ENCODE data around the gene RFX8. TPM values are rescaled to one million over a fixed set of nuclear protein-coding genes. Genes with fewer than 3 reads are reported as not detected.

The RFX8 gene
- total RNA-seq, 2 donors from 2014 or later: 0.14 to 0.85 TPM

GRCh38 chr2:101428422-101429176, 46.3 kb downstream of the RFX8 start:
- Histone ChIP-seq H3K9me3 (no peaks in the 10 kb centered on the region), H3K4me1 (ENCODE audit: control insufficient read depth in 1 of 2, low read depth in 2 of 2) (no peaks in the 10 kb centered on the region), H3K36me3 (no peaks in the 10 kb centered on the region), H3K4me3 (no peak overlapping the region), H3K27ac (no peak overlapping the region), H3K27me3 (replicated peaks; ENCODE audit: insufficient read depth) (no peaks in the 10 kb centered on the region)
- TF ChIP-seq CTCF (IDR thresholded peaks at IDR 0.05): no peak
- no peak for ATAC-seq (ENCODE audit: insufficient number of reproducible peaks, low FRiP score, low read depth)
- DNase-seq (ENCODE audit: low spot score): no peak

GRCh38 chr2:101427743-101428142, 47.2 kb downstream of the RFX8 start:
- H3K27ac ChIP-seq: no peak overlapping the region
- ATAC-seq (ENCODE audit: insufficient number of reproducible peaks, low FRiP score, low read depth): no peak
- DNase-seq (ENCODE audit: low spot score): no peak
- no peaks in the 10 kb centered on the region for H3K4me1 ChIP-seq (ENCODE audit: control insufficient read depth in 1 of 2, low read depth in 2 of 2)
- no peak for TF ChIP-seq CTCF (IDR thresholded peaks at IDR 0.05)
- no peaks in the 10 kb centered on the region for H3K27me3 ChIP-seq (replicated peaks; ENCODE audit: insufficient read depth)
- no peaks in the 10 kb centered on the region for H3K9me3 ChIP-seq
- H3K36me3 ChIP-seq: no peaks in the 10 kb centered on the region
- no peak overlapping the region for H3K4me3 ChIP-seq

GRCh38 chr2:101427240-101427639, 47.7 kb downstream of the RFX8 start:
- no peaks in the 10 kb centered on the region for H3K9me3 ChIP-seq
- no peaks in the 10 kb centered on the region for H3K4me1 ChIP-seq (ENCODE audit: control insufficient read depth in 1 of 2, low read depth in 2 of 2)
- no peak overlapping the region for H3K4me3 ChIP-seq
- ATAC-seq (ENCODE audit: insufficient number of reproducible peaks, low FRiP score, low read depth) (no peak), DNase-seq (ENCODE audit: low spot score) (no peak)
- no peaks in the 10 kb centered on the region for H3K36me3 ChIP-seq
- no peak overlapping the region for H3K27ac ChIP-seq
- TF ChIP-seq CTCF (IDR thresholded peaks at IDR 0.05): no peak
- no peaks in the 10 kb centered on the region for H3K27me3 ChIP-seq (replicated peaks; ENCODE audit: insufficient read depth)

GRCh38 chr2:101426822-101427221, 48.1 kb downstream of the RFX8 start:
- H3K4me1 ChIP-seq (ENCODE audit: control insufficient read depth in 1 of 2, low read depth in 2 of 2): no peaks in the 10 kb centered on the region
- H3K27ac ChIP-seq: no peak overlapping the region
- no peak overlapping the region for H3K4me3 ChIP-seq
- H3K27me3 ChIP-seq (replicated peaks; ENCODE audit: insufficient read depth): no peaks in the 10 kb centered on the region
- DNase-seq (ENCODE audit: low spot score): no peak
- H3K9me3 ChIP-seq: no peaks in the 10 kb centered on the region
- no peaks in the 10 kb centered on the region for H3K36me3 ChIP-seq
- ATAC-seq (ENCODE audit: insufficient number of reproducible peaks, low FRiP score, low read depth): no peak
- TF ChIP-seq CTCF (IDR thresholded peaks at IDR 0.05): no peak

- no peaks in the 10 kb centered on the region for H3K36me3 ChIP-seq
- DNase-seq (ENCODE audit: low spot score): no peak
- H3K27ac ChIP-seq: no peak overlapping the region
- H3K4me3 ChIP-seq: no peak overlapping the region
- ATAC-seq (ENCODE audit: insufficient number of reproducible peaks, low FRiP score, low read depth): no peak
- TF ChIP-seq CTCF (IDR thresholded peaks at IDR 0.05): no peak
- H3K9me3 ChIP-seq: no peaks in the 10 kb centered on the region
- H3K4me1 ChIP-seq (ENCODE audit: control insufficient read depth in 1 of 2, low read depth in 2 of 2): no peaks in the 10 kb centered on the region
- no peaks in the 10 kb centered on the region for H3K27me3 ChIP-seq (replicated peaks; ENCODE audit: insufficient read depth)
Measured at GRCh38 chr2:101420623-101421022, 54.3 kb downstream of the RFX8 start.

Data from thoracic aorta (tissue), 2 donors.